ENCODE measurements around the gene RAB10.

DNA sequence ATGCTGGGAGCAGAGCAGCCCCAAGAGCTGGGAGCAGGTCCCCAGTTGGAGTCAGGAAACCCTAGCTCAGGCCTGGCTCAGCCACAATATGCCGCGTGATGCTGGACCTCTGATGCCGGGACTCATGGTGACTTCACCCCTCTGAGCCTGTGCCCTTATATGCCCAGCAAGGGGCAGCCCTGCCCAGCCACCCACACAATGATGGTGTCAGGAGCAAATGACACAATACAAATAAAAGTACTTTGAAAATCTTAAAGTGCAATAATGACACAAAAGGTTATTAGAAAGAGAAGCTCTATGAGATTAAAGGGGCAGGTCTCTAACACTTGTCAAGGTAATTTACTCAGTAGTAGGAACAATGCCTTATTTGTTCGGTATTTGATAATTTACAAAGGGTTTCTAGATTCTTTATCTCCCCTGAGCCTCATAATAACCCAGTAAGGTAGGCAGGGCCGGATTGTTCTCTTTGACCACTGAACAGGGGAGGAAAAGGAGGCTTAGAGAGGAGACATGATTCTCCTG is 33.3 kb upstream of the RAB10 start:
- TF ChIP-seq, protein P1, sequence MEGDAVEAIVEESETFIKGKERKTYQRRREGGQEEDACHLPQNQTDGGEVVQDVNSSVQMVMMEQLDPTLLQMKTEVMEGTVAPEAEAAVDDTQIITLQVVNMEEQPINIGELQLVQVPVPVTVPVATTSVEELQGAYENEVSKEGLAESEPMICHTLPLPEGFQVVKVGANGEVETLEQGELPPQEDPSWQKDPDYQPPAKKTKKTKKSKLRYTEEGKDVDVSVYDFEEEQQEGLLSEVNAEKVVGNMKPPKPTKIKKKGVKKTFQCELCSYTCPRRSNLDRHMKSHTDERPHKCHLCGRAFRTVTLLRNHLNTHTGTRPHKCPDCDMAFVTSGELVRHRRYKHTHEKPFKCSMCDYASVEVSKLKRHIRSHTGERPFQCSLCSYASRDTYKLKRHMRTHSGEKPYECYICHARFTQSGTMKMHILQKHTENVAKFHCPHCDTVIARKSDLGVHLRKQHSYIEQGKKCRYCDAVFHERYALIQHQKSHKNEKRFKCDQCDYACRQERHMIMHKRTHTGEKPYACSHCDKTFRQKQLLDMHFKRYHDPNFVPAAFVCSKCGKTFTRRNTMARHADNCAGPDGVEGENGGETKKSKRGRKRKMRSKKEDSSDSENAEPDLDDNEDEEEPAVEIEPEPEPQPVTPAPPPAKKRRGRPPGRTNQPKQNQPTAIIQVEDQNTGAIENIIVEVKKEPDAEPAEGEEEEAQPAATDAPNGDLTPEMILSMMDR (IDR thresholded peaks at IDR 0.05), result no peak
- TF ChIP-seq EZH2 (IDR thresholded peaks at IDR 0.05) (no peak), EZH2phosphoT487 (IDR thresholded peaks at IDR 0.05) (no peak)
